Neural cell (in vitro differentiated cells): ENCODE results near the gene TIAM2. TPM values are rescaled to one million over a fixed set of nuclear protein-coding genes. Genes with fewer than 3 reads are reported as not detected.

ENCODE experiments used
- H2AFZ ChIP-seq: fragments of 200-600, 300-800 bp; sonication (generic), shearing (Covaris generic); 2 replicates; pipeline ENCODE4 v1.6.0; 2014; ENCODE audit warnings: low read depth, mild to moderate bottlenecking, antibody characterized with exemption, low read length, moderate library complexity
- H3F3A ChIP-seq: fragments of 200-600 bp; shearing (Covaris generic); 2 replicates; pipeline ENCODE4 v1.6.1; 2016; ENCODE audit warnings: mild to moderate bottlenecking, moderate library complexity, mixed read lengths, antibody characterized with exemption, low read length; ENCODE audit not compliant: insufficient read depth, poor library complexity, severe bottlenecking
- H3K27ac ChIP-seq: fragments of 200-600, 300-800 bp; sonication (generic), shearing (Covaris generic); 2 replicates; pipeline ENCODE4 v1.5.1; 2014; ENCODE audit warnings: mild to moderate bottlenecking, low read length, moderate library complexity
- H3K27me3 ChIP-seq: fragments of 300-800, 200-600 bp; sonication (generic), shearing (Covaris generic); 2 replicates; pipeline ENCODE4 v1.6.0; 2014; ENCODE audit warnings: mild to moderate bottlenecking, low read depth, low read length, moderate library complexity; ENCODE audit not compliant: insufficient read depth
- H3K36me3 ChIP-seq: fragments of 300-800, 200-600 bp; sonication (generic), shearing (Covaris generic); 2 replicates; pipeline ENCODE4 v1.5.1; 2014; ENCODE audit warnings: mild to moderate bottlenecking, antibody characterized with exemption, low read length, moderate library complexity; ENCODE audit not compliant: insufficient read depth
- H3K4me2 ChIP-seq: fragments of 300-800, 200-600 bp; sonication (generic), shearing (Covaris generic); 2 replicates; pipeline ENCODE4 v1.6.0; 2014; ENCODE audit warnings: mild to moderate bottlenecking, low read length
- H3K4me3 ChIP-seq: fragments of 300-800, 200-600 bp; sonication (generic), shearing (Covaris generic); 2 replicates; pipeline ENCODE4 v1.5.1; 2014; ENCODE audit warnings: mild to moderate bottlenecking, low read length, moderate library complexity
- H3K79me2 ChIP-seq: fragments of 200-600 bp; shearing (Covaris generic); replicated peaks from 2 replicates; pipeline ENCODE4 v1.6.0; 2014; ENCODE audit warnings: mild to moderate bottlenecking, low read length, moderate library complexity; ENCODE audit not compliant: insufficient read depth
- H3K9ac ChIP-seq: fragments of 300-800, 200-600 bp; sonication (generic), shearing (Covaris generic); 2 replicates; pipeline ENCODE4 v1.6.1; 2016; ENCODE audit warnings: mild to moderate bottlenecking, low read length, mixed read lengths
- H3K9me2 ChIP-seq: fragments of 200-600 bp; shearing (Covaris generic); 2 replicates; pipeline ENCODE4 v1.6.1; 2016; ENCODE audit warnings: mild to moderate bottlenecking, low read length, mixed read lengths; ENCODE audit not compliant: insufficient read depth
- H3K9me3 ChIP-seq: fragments of 200-600, 300-800 bp; sonication (generic), shearing (Covaris generic); 2 replicates; pipeline ENCODE4 v1.6.1; 2016; ENCODE audit warnings: mild to moderate bottlenecking, mixed run types, low read length, moderate library complexity, mixed read lengths
- H4K20me1 ChIP-seq: fragments of 200-600 bp; shearing (Covaris generic); 2 replicates; pipeline ENCODE4 v1.6.1; 2016; ENCODE audit warnings: mild to moderate bottlenecking, mixed run types; ENCODE audit not compliant: insufficient read depth
- CTCF ChIP-seq: fragments of 450-650 bp; IDR thresholded peaks from 2 replicates; pipeline ENCODE4 v1.5.1; 2014; ENCODE audit warnings: antibody characterized with exemption, mild to moderate bottlenecking, moderate library complexity; ENCODE audit not compliant: poor library complexity, severe bottlenecking
- EP300 ChIP-seq: fragments of 450-650 bp; conservative IDR thresholded peaks from 2 replicates; pipeline ENCODE4 v1.6.1; 2014; ENCODE audit warnings: antibody characterized with exemption, mild to moderate bottlenecking, moderate library complexity; ENCODE audit not compliant: poor library complexity, severe bottlenecking
- EZH2 ChIP-seq: fragments of 200-600, 300-800 bp; shearing (Covaris generic), sonication (generic); IDR thresholded peaks from 2 replicates; pipeline ENCODE4 v1.6.1; 2014; ENCODE audit warnings: antibody characterized with exemption, low read length, borderline replicate concordance, mild to moderate bottlenecking; ENCODE audit not compliant: insufficient read depth, poor library complexity, severe bottlenecking
- MXI1 ChIP-seq: fragments of 450-650 bp; conservative IDR thresholded peaks from 2 replicates; pipeline ENCODE4 v1.6.1; 2014; ENCODE audit warnings: antibody characterized with exemption, mild to moderate bottlenecking; ENCODE audit not compliant: poor library complexity, severe bottlenecking
- POLR2AphosphoS5 ChIP-seq: IDR thresholded peaks from 2 replicates; pipeline ENCODE4 v1.6.1; 2012
- RAD21 ChIP-seq: fragments of 450-650 bp; conservative IDR thresholded peaks from 2 replicates; pipeline ENCODE4 v1.6.1; 2014; ENCODE audit warnings: antibody characterized with exemption, mild to moderate bottlenecking, moderate library complexity
- REST ChIP-seq: IDR thresholded peaks from 2 replicates; pipeline ENCODE4 v1.6.1; 2012; ENCODE audit warnings: borderline replicate concordance
- SMC3 ChIP-seq: fragments of 450-650 bp; conservative IDR thresholded peaks from 2 replicates; pipeline ENCODE4 v1.6.1; 2014; ENCODE audit warnings: antibody characterized with exemption, mild to moderate bottlenecking, moderate library complexity; ENCODE audit not compliant: poor library complexity
- TAF1 ChIP-seq: IDR thresholded peaks from 2 replicates; pipeline ENCODE4 v1.6.1; 2012; ENCODE audit warnings: low read depth
- polyA plus RNA-seq: library from polyadenylated mRNA; depleted of rRNA; stranded (reverse); fragments of >200 nt; gene quantifications from 2 replicates; pipeline ENCODE4 v1.2.3, GENCODE V29; 2014

TIAM2 gene
- polyA plus RNA-seq, 1 donor from 2014 or later: 73.3 TPM

DNA sequence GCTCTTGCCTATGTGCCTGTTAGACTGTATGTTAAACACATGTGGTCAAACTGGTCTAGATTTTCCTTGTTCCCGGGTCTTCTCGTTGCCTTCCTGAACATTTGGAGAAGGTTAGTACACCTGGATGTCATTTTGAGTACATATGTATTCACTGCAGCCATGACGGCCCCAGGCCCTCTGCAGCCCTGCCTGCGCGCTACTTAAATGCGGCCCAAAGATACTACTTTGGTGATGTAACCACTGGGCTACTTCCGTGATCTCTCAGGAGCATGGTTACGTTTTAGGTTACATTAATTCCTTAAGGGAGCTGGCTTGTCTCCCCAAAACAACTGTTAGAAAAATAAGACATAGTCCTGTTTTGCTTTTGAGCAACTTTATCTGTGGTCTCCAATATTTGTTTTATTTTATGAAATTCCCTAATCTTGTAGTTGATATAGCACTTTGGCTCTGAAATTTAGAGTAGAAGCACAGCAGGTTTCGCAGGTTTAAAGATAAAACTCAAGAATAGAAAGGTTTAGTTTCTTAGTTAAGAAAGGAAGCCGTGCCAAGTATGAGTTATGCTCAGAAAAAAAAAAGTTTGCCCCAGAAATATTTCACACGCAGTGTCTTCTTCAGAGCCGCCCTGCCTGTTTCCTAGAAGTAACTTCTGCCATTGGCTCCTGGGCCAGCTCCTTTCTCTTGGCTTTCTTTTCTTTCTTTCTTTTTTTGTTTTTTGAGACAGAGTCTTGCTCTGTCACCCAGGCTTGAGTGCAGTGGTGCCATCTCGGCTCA, 38.1 kb downstream of the TIAM2 start:
- TF ChIP-seq TAF1 (no peak), POLR2AphosphoS5 (no peak)
- H3K79me2 ChIP-seq: no peaks in the 10 kb centered on the region
- no peak overlapping the region for H3K9ac ChIP-seq
- H3K4me2 ChIP-seq: no peak overlapping the region
- H4K20me1 ChIP-seq: no peaks in the 10 kb centered on the region
- H3K27ac ChIP-seq: no peak overlapping the region
- no peak overlapping the region for H3K4me3 ChIP-seq
- no peak overlapping the region for H2AFZ ChIP-seq
- H3K9me3 ChIP-seq: peaks cover 2% of the 10 kb centered on the region
- no peaks in the 10 kb centered on the region for H3K36me3 ChIP-seq
- H3K9me2 ChIP-seq: no peaks in the 10 kb centered on the region
- no peaks in the 10 kb centered on the region for H3K27me3 ChIP-seq
- no peaks in the 10 kb centered on the region for H3F3A ChIP-seq

GRCh38 chr6:155036907-155037306, 41.8 kb downstream of the TIAM2 start:
- Histone ChIP-seq H3K9me2 (no peaks in the 10 kb centered on the region), H4K20me1 (no peaks in the 10 kb centered on the region), H3K9ac (no peak overlapping the region), H3K79me2 (no peaks in the 10 kb centered on the region), H3F3A (no peaks in the 10 kb centered on the region), H3K36me3 (no peaks in the 10 kb centered on the region), H2AFZ (no peak overlapping the region), H3K4me2 (no peak overlapping the region), H3K4me3 (no peak overlapping the region), H3K27ac (no peak overlapping the region), H3K9me3 (peaks cover 2% of the 10 kb centered on the region), H3K27me3 (no peaks in the 10 kb centered on the region)
- no peak for TF ChIP-seq EP300
- no peak for TF ChIP-seq POLR2AphosphoS5
- TF ChIP-seq REST: no peak
- no peak for TF ChIP-seq TAF1
- TF ChIP-seq SMC3: no peak
- no peak for TF ChIP-seq MXI1
- TF ChIP-seq RAD21: no peak
- TF ChIP-seq CTCF: no peak

- no peaks in the 10 kb centered on the region for H3K9me2 ChIP-seq
- no peak overlapping the region for H3K4me3 ChIP-seq
- no peak overlapping the region for H3K27ac ChIP-seq
- no peaks in the 10 kb centered on the region for H3K36me3 ChIP-seq
- H2AFZ ChIP-seq: no peak overlapping the region
- H3K27me3 ChIP-seq: no peaks in the 10 kb centered on the region
- no peak overlapping the region for H3K9ac ChIP-seq
- no peaks in the 10 kb centered on the region for H3F3A ChIP-seq
- H3K4me2 ChIP-seq: no peak overlapping the region
- H3K9me3 ChIP-seq: peaks cover 2% of the 10 kb centered on the region
- TF ChIP-seq CTCF (no peak), EZH2 (no peak), EP300 (no peak), RAD21 (no peak), TAF1 (no peak), SMC3 (no peak), POLR2AphosphoS5 (no peak), REST (no peak), MXI1 (no peak)
- no peaks in the 10 kb centered on the region for H4K20me1 ChIP-seq
- H3K79me2 ChIP-seq: no peaks in the 10 kb centered on the region
Measured at GRCh38 chr6:155038104-155038503, 43.0 kb downstream of the TIAM2 start.
